HepG2 (cell line): Measurements from ENCODE around the gene BCAS2. TPM values are rescaled to one million over a fixed set of nuclear protein-coding genes. Genes with fewer than 3 reads are reported as not detected.
A peak's percentile ranks its signal among the peaks of the same experiment; 100 is the strongest.

Experiments used
- CCAR2 ChIP-seq: fragments of 200-400 bp; formaldehyde crosslinking; optimal IDR thresholded peaks from 2 replicates; pipeline ENCODE3; 2018; ENCODE audit warnings: low read depth, mild to moderate bottlenecking, low read length, moderate library complexity
- CEBPB ChIP-seq: IDR thresholded peaks from 2 replicates; pipeline ENCODE4 v1.6.1; 2011; ENCODE audit warnings: low read depth, low read length, improper control_type of control experiment, borderline replicate concordance
- CHCHD3 ChIP-seq: sonication (generic); formaldehyde crosslinking; IDR thresholded peaks from 2 replicates; pipeline ENCODE4 v1.8.0; 2022; ENCODE audit warnings: mild to moderate bottlenecking, missing genetic modification reagents, moderate library complexity
- CHD4 ChIP-seq: fragments of 200-600 bp; sonication (generic); IDR thresholded peaks from 2 replicates; pipeline ENCODE4 v1.7.0; 2017; ENCODE audit warnings: mild to moderate bottlenecking, low read length, borderline replicate concordance
- DPF2 ChIP-seq: sonication (generic); formaldehyde crosslinking; IDR thresholded peaks from 2 replicates; pipeline ENCODE4 v1.4.0; 2020; ENCODE audit warnings: mild to moderate bottlenecking, low read depth, missing genetic modification reagents, borderline replicate concordance
- EP300 ChIP-seq, 3 experiments: sonication (generic) in 1 of 3; formaldehyde crosslinking in 1 of 3; IDR thresholded peaks; 2 replicates each; pipeline versions ENCODE4 v1.5.1 to v1.6.1; 2011 to 2020; ENCODE audit warnings: low read depth in 2 of 3, low read length in 2 of 3, borderline replicate concordance in 1 of 3, improper control_type of control experiment in 1 of 3, mild to moderate bottlenecking in 1 of 3, missing genetic modification reagents in 1 of 3, moderate library complexity in 1 of 3
- GABPA ChIP-seq, 2 experiments: IDR thresholded peaks; 2 replicates each; pipeline ENCODE4 v1.6.1; 2011 to 2016; ENCODE audit warnings: low read depth in 2 of 2, low read length in 1 of 2, missing biosample characterization in 1 of 2, missing genetic modification characterization in 1 of 2
- HMG20A ChIP-seq: IDR thresholded peaks from 2 replicates; pipeline ENCODE4 v1.6.1; 2016; ENCODE audit warnings: borderline replicate concordance
- HOXA9 ChIP-seq: sonication (generic); formaldehyde crosslinking; IDR thresholded peaks from 2 replicates; pipeline ENCODE4 v1.8.1; 2022; ENCODE audit warnings: missing genetic modification reagents, mild to moderate bottlenecking, moderate library complexity, borderline replicate concordance
- KDM5A ChIP-seq: fragments of 200-600 bp; sonication (generic); IDR thresholded peaks from 2 replicates; pipeline ENCODE4 v1.7.0; 2018; ENCODE audit warnings: antibody characterized with exemption, mild to moderate bottlenecking, low read length, borderline replicate concordance
- MEIS2 ChIP-seq: sonication (generic); formaldehyde crosslinking; IDR thresholded peaks from 2 replicates; pipeline ENCODE4 v1.9.0; 2021; ENCODE audit warnings: mild to moderate bottlenecking, missing genetic modification reagents
- MYNN ChIP-seq: sonication (generic); formaldehyde crosslinking; IDR thresholded peaks from 2 replicates; pipeline ENCODE4 v1.4.0; 2020; ENCODE audit warnings: mild to moderate bottlenecking, low read depth, missing genetic modification reagents
- MZF1 ChIP-seq: sonication (generic); formaldehyde crosslinking; IDR thresholded peaks from 2 replicates; pipeline ENCODE4 v1.8.1; 2023; ENCODE audit warnings: mild to moderate bottlenecking, missing genetic modification reagents, borderline replicate concordance
- NR2F2 ChIP-seq: IDR thresholded peaks from 2 replicates; pipeline ENCODE4 v1.6.1; 2012; ENCODE audit warnings: low read depth, inconsistent platforms, borderline replicate concordance
- SETDB1 ChIP-seq: sonication (generic); formaldehyde crosslinking; IDR thresholded peaks from 2 replicates; pipeline ENCODE4 v1.5.1; 2020; ENCODE audit warnings: missing genetic modification reagents, mild to moderate bottlenecking, borderline replicate concordance
- SOX5 ChIP-seq: IDR thresholded peaks from 2 replicates; pipeline ENCODE4 v1.6.1; 2016; ENCODE audit warnings: borderline replicate concordance
- ZC3H13 ChIP-seq: sonication (generic); formaldehyde crosslinking; IDR thresholded peaks from 2 replicates; pipeline ENCODE4 v1.8.1; 2023; ENCODE audit warnings: mild to moderate bottlenecking, missing genetic modification reagents, moderate library complexity
- ZNF232 ChIP-seq: sonication (generic); formaldehyde crosslinking; IDR thresholded peaks from 2 replicates; pipeline ENCODE4 v1.4.0; 2020; ENCODE audit warnings: missing genetic modification reagents, borderline replicate concordance
- ZNF317 ChIP-seq: sonication (generic); formaldehyde crosslinking; IDR thresholded peaks from 2 replicates; pipeline ENCODE4 v1.5.0; 2020; ENCODE audit warnings: mild to moderate bottlenecking, missing genetic modification reagents
- ZNF354B ChIP-seq: sonication (generic); formaldehyde crosslinking; IDR thresholded peaks from 2 replicates; pipeline ENCODE4 v1.8.0; 2022; ENCODE audit warnings: mild to moderate bottlenecking, missing genetic modification reagents
- ZNF484 ChIP-seq: sonication (generic); formaldehyde crosslinking; IDR thresholded peaks from 2 replicates; pipeline ENCODE4 v1.5.1; 2020; ENCODE audit warnings: mild to moderate bottlenecking, low read depth, missing genetic modification reagents, borderline replicate concordance
- ZNF674 ChIP-seq: sonication (generic); formaldehyde crosslinking; IDR thresholded peaks from 2 replicates; pipeline ENCODE4 v1.5.0; 2020; ENCODE audit warnings: low read depth, mild to moderate bottlenecking, missing genetic modification reagents
- ZNF737 ChIP-seq: sonication (generic); formaldehyde crosslinking; IDR thresholded peaks from 2 replicates; pipeline ENCODE4 v1.5.0; 2020; ENCODE audit warnings: missing genetic modification reagents, mild to moderate bottlenecking, borderline replicate concordance
- polyA plus RNA-seq, 8 experiments: library from polyadenylated mRNA; depleted of rRNA in 3 of 8; stranded (reverse) in 7 of 8; unstranded in 1 of 8; fragments of >200 nt; fragmentation: Illumina TruSeq in 4 of 8; extraction: Trizol in 4 of 8; gene quantifications; 2 replicates each; pipeline versions ENCODE4 v1.2.1 to v1.2.3, GENCODE V29; 2011 to 2016; ENCODE audit warnings: low read depth in 4 of 8, missing spikeins in 1 of 8, mixed read lengths in 1 of 8; ENCODE audit not compliant: insufficient read depth in 1 of 8
- total RNA-seq, 5 experiments: library from RNA; depleted of rRNA; stranded (reverse); fragments of >200 nt; fragmentation: Illumina TruSeq; extraction: Trizol; gene quantifications; 2 replicates each; pipeline ENCODE4 v1.2.3, GENCODE V29; 2016; ENCODE audit warnings: low read depth in 1 of 5
- TF ChIP-seq, protein P1 (sequence below): sonication (generic); formaldehyde crosslinking; IDR thresholded peaks from 2 replicates; pipeline ENCODE4 v1.4.0; 2020; ENCODE audit warnings: missing genetic modification reagents
- TF ChIP-seq, protein P2 (sequence below): sonication (generic); formaldehyde crosslinking; IDR thresholded peaks from 2 replicates; pipeline ENCODE4 v1.5.0; 2020; ENCODE audit warnings: missing genetic modification reagents, mild to moderate bottlenecking, borderline replicate concordance

Gene BCAS2
- total and polyA plus RNA-seq, 2 of the 13 experiments (the other 11 are each of a cell fraction or from before 2014, with no cell fraction given), result 18.0 to 47.4 TPM

DNA sequence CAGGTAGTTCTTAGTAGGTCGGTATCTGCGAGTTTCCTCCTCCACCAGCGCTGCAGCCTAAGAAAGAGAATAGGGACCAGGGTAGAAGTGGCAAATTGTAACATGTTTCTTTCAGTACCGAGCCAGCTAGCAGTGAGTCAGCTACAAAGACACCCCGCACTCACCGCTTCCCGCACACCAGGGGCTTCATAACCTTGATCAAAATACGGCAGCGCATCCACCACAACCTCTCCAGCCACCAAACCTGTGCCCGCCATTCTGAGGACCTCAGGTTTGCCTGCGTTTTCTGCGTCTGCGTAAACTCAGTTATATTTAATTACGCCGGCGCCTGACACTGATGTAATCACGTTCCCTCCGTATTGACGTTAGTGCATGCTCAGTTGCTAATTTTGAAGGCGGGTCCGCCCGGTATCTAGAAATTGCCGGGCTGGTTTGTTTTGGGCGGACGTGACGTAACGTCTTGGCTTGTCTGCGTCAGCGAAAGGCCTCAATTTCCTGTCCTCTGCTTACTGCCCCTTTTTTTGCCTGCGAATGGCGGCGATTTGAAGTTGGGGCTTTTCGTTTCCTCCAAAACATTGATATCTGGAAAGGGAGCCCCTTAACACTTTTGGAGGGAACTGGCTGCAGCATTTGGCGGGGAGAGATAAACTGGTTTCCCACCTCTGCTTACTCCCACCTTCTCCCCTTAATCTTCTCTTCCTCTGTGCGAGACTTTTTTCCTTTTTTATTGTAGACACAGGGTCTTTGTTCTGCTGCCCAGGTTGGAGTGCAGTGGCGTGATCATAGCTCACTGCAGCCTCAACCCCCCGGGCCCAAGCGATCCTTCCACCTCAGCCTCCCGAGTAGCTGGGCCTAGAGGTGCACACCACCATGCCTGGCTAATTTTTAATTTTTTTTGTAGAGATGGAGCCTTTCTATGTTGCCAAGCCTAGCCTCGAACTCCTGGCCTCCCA is at the start of gene BCAS2 (continued):
- TF ChIP-seq, protein P1, sequence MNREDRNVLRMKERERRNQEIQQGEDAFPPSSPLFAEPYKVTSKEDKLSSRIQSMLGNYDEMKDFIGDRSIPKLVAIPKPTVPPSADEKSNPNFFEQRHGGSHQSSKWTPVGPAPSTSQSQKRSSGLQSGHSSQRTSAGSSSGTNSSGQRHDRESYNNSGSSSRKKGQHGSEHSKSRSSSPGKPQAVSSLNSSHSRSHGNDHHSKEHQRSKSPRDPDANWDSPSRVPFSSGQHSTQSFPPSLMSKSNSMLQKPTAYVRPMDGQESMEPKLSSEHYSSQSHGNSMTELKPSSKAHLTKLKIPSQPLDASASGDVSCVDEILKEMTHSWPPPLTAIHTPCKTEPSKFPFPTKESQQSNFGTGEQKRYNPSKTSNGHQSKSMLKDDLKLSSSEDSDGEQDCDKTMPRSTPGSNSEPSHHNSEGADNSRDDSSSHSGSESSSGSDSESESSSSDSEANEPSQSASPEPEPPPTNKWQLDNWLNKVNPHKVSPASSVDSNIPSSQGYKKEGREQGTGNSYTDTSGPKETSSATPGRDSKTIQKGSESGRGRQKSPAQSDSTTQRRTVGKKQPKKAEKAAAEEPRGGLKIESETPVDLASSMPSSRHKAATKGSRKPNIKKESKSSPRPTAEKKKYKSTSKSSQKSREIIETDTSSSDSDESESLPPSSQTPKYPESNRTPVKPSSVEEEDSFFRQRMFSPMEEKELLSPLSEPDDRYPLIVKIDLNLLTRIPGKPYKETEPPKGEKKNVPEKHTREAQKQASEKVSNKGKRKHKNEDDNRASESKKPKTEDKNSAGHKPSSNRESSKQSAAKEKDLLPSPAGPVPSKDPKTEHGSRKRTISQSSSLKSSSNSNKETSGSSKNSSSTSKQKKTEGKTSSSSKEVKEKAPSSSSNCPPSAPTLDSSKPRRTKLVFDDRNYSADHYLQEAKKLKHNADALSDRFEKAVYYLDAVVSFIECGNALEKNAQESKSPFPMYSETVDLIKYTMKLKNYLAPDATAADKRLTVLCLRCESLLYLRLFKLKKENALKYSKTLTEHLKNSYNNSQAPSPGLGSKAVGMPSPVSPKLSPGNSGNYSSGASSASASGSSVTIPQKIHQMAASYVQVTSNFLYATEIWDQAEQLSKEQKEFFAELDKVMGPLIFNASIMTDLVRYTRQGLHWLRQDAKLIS (CRISPR knock-in tag), result no peak
- peak; percentile 78 for TF ChIP-seq GABPA (IDR thresholded peaks at IDR 0.05; ENCODE audit: low read depth, low read length)
- TF ChIP-seq GABPA (CRISPR knock-in tag; IDR thresholded peaks at IDR 0.05; ENCODE audit: low read depth), result peak; percentile 98
- TF ChIP-seq CHCHD3 (CRISPR knock-in tag), result no peak
- no peak for TF ChIP-seq ZNF354B (CRISPR knock-in tag)
- no peak for TF ChIP-seq MEIS2 (CRISPR knock-in tag)
- no peak for TF ChIP-seq SETDB1 (CRISPR knock-in tag)
- TF ChIP-seq CHD4, result no peak
- TF ChIP-seq MZF1 (CRISPR knock-in tag), result no peak
- no peak for TF ChIP-seq HOXA9 (CRISPR knock-in tag)
- TF ChIP-seq DPF2, result no peak
- no peak for TF ChIP-seq ZNF317
- TF ChIP-seq MYNN (CRISPR knock-in tag), result peak; percentile 70; the same call in 1 of the 2 replicates
- TF ChIP-seq, protein P2, sequence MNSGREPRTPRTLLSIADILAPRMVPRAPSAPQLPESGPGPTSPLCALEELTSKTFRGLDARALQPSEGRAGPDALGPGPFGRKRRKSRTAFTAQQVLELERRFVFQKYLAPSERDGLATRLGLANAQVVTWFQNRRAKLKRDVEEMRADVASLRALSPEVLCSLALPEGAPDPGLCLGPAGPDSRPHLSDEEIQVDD, result no peak
- TF ChIP-seq KDM5A, result peak; percentile 72; the same call in 1 of the 2 replicates
- no peak for TF ChIP-seq HMG20A (CRISPR knock-in tag)
- TF ChIP-seq ZC3H13 (CRISPR knock-in tag), result no peak
- TF ChIP-seq CCAR2, result no peak
- TF ChIP-seq ZNF232 (CRISPR knock-in tag), result no peak
- peak; percentile 55; the same call in 1 of the 2 replicates for TF ChIP-seq CEBPB
- TF ChIP-seq ZNF737 (CRISPR knock-in tag), result no peak
- TF ChIP-seq ZNF674 (CRISPR knock-in tag), result no peak
- no peak for TF ChIP-seq EP300 (IDR thresholded peaks at IDR 0.05; ENCODE audit: low read depth in 2 of 2, low read length in 2 of 2)
- TF ChIP-seq EP300 (CRISPR knock-in tag; IDR thresholded peaks at IDR 0.05; ENCODE audit: borderline replicate concordance), result no peak
- TF ChIP-seq NR2F2, result no peak
- no peak for TF ChIP-seq ZNF484 (CRISPR knock-in tag)
- peak; percentile 28; the same call in 1 of the 2 replicates for TF ChIP-seq SOX5 (CRISPR knock-in tag)
